Right atrium auricular region (tissue), 2 donors: ENCODE results near the gene KMT2A. TPM values are rescaled to one million over a fixed set of nuclear protein-coding genes. Genes with fewer than 3 reads are reported as not detected.

ENCODE experiments used
- DNase-seq: peaks from one replicate; pipeline ENCODE4 v3.0.0-alpha.2; 2019; ENCODE audit warnings: low spot score
- H3K27ac ChIP-seq, 2 donors: fragments of 200-600 bp; sonication (generic); 1 replicate in 1 of 2; 2 replicates in 1 of 2; pipeline ENCODE4 v1.5.1; 2016 to 2019
- H3K27me3 ChIP-seq, 2 donors: fragments of 200-600 bp; sonication (generic); one replicate each; pipeline versions ENCODE4 v1.5.1 to v1.6.0; 2017 to 2019
- H3K36me3 ChIP-seq: fragments of 200-600 bp; sonication (generic); one replicate; pipeline ENCODE4 v1.5.1; 2016
- H3K4me1 ChIP-seq, 2 donors: fragments of 200-600 bp; sonication (generic); one replicate each; pipeline versions ENCODE4 v1.5.1 to v1.6.0; 2017 to 2019
- H3K4me3 ChIP-seq, 2 donors: fragments of 200-600 bp; sonication (generic); 1 replicate in 1 of 2; 2 replicates in 1 of 2; pipeline ENCODE4 v1.5.1; 2017 to 2019; ENCODE audit warnings: mild to moderate bottlenecking in 1 of 2, moderate library complexity in 1 of 2
- H3K9me3 ChIP-seq, 2 donors: fragments of 200-600 bp; sonication (generic); one replicate each; pipeline ENCODE4 v1.5.1; 2019
- CTCF ChIP-seq, 2 donors: fragments of 200-600 bp; sonication (generic); IDR thresholded peaks; one replicate each; pipeline ENCODE4 v1.5.1; 2019; ENCODE audit warnings: antibody characterized with exemption in 2 of 2
- total RNA-seq, 2 donors: library from RNA; depleted of rRNA; stranded (reverse); fragments of >200 nt; gene quantifications; one replicate each; pipeline ENCODE4 v1.1.0, GENCODE V29; 2016

KMT2A gene
- total RNA-seq: 10 to 100 TPM; 28.1 to 41.7 TPM

GRCh38 chr11:118435893-118436624 lies at the start of gene KMT2A:
TSS of gene KMT2A (plus strand) at chr11:118436492. CDS start at chr11:118436513, 21 bp downstream.
- H3K4me1 ChIP-seq: peaks cover 0 to 52% of the 10 kb centered on the region in 2 donors
- H3K9me3 ChIP-seq: no peaks in the 10 kb centered on the region
- H3K27me3 ChIP-seq: no peaks in the 10 kb centered on the region
- DNase-seq: peak; percentile 94
- TF ChIP-seq CTCF (IDR thresholded peaks at IDR 0.05): no peak
- peak within 1 kb of the TSS; percentile 86 to 99 for H3K4me3 ChIP-seq
- H3K27ac ChIP-seq: peak within 1 kb of the TSS; percentile 92 to 94
- H3K36me3 ChIP-seq: no peaks in the 10 kb centered on the region

GRCh38 chr11:118396097-118396501 lies 40.2 kb upstream of the KMT2A start:
- no peak overlapping the region for H3K27ac ChIP-seq
- no peak overlapping the region for H3K4me3 ChIP-seq
- H3K36me3 ChIP-seq: peaks cover 60% of the 10 kb centered on the region
- H3K9me3 ChIP-seq: no peaks in the 10 kb centered on the region
- DNase-seq: no peak
- H3K4me1 ChIP-seq: peaks cover 0 to 7% of the 10 kb centered on the region in 2 donors
- H3K27me3 ChIP-seq: no peaks in the 10 kb centered on the region
- TF ChIP-seq CTCF (IDR thresholded peaks at IDR 0.05): no peak

GRCh38 chr11:118397448-118397847 lies 38.8 kb upstream of the KMT2A start:
- no peak for TF ChIP-seq CTCF (IDR thresholded peaks at IDR 0.05)
- Histone ChIP-seq H3K9me3 (no peaks in the 10 kb centered on the region), H3K4me1 (peaks cover 0 to 9% of the 10 kb centered on the region in 2 donors), H3K36me3 (peaks cover 48% of the 10 kb centered on the region), H3K27ac (no peak overlapping the region), H3K4me3 (no peak overlapping the region), H3K27me3 (no peaks in the 10 kb centered on the region)
- DNase-seq: no peak

- H3K27ac ChIP-seq: no peak overlapping the region
- H3K4me3 ChIP-seq: no peak overlapping the region
- no peaks in the 10 kb centered on the region for H3K9me3 ChIP-seq
- no peaks in the 10 kb centered on the region for H3K27me3 ChIP-seq
- H3K4me1 ChIP-seq: peaks cover 0 to 24% of the 10 kb centered on the region in 2 donors
- DNase-seq: no peak
- H3K36me3 ChIP-seq: peaks cover 33% of the 10 kb centered on the region
- no peak for TF ChIP-seq CTCF (IDR thresholded peaks at IDR 0.05)
Measured at GRCh38 chr11:118398791-118399559, 37.3 kb upstream of the KMT2A start.

GRCh38 chr11:118401151-118401879 lies 35.0 kb upstream of the KMT2A start, which contains the start of gene ATP5MG:
TSS of gene ATP5MG (plus strand) at chr11:118401606. CDS start at chr11:118401666, 60 bp downstream.
- peak in 1 of 2 donors; percentile 33 for TF ChIP-seq CTCF (IDR thresholded peaks at IDR 0.05)
- Histone ChIP-seq H3K4me3 (peak within 1 kb of the TSS; percentile 90 to 95), H3K36me3 (peaks cover 9% of the 10 kb centered on the region), H3K27ac (peak within 1 kb of the TSS; percentile 76 to 87), H3K27me3 (no peaks in the 10 kb centered on the region), H3K4me1 (peaks cover 0 to 48% of the 10 kb centered on the region in 2 donors), H3K9me3 (no peaks in the 10 kb centered on the region)
- DNase-seq: peak; percentile 90
